Stimulated activated CD4-positive, alpha-beta T cell treated with anti-CD3 and anti-CD28 coated beads, Interleukin-4, amount 100 ng/mL, for 24 hours (primary cell): ENCODE results near the gene FREM1.
"Not testable (repeated sequence)": the region's sequence is repeated elsewhere in the genome, so short reads cannot be mapped to it uniquely, and the experiment has no call there.

Source experiments
- DNase-seq: peaks from one replicate; pipeline ENCODE4 v3.0.0-alpha.2; 2020

FREM1 gene

GRCh38 chr9:14909961-14910805 lies at the start of gene FREM1:
Gene FREM1 (minus strand): TSS chr9:14910428. CDS start chr9:14868977, 41,451 bp downstream.
- DNase-seq, result no peak

GRCh38 chr9:14958989-14959388 lies 48.8 kb upstream of the FREM1 start:
- no peak for DNase-seq

GRCh38 chr9:14957109-14957508 lies 46.9 kb upstream of the FREM1 start:
- DNase-seq, result no peak

- no peak for DNase-seq
Observed at GRCh38 chr9:14956208-14956607, 46.0 kb upstream of the FREM1 start.

- DNase-seq, result no peak
Observed at GRCh38 chr9:14945351-14945750, 35.1 kb upstream of the FREM1 start.

- no peak for DNase-seq
Observed at GRCh38 chr9:14941501-14942405, 31.5 kb upstream of the FREM1 start.

GRCh38 chr9:14939378-14939777 lies 29.1 kb upstream of the FREM1 start:
- no peak for DNase-seq

- no peak for DNase-seq
Observed at GRCh38 chr9:14937216-14937615, 27.0 kb upstream of the FREM1 start.

- no peak for DNase-seq
Observed at GRCh38 chr9:14936491-14936890, 26.3 kb upstream of the FREM1 start.

- DNase-seq, result no peak
Observed at GRCh38 chr9:14935964-14936363, 25.7 kb upstream of the FREM1 start.

- DNase-seq, result no peak
Observed at GRCh38 chr9:14935106-14935751, 25.0 kb upstream of the FREM1 start.

- no peak for DNase-seq
Observed at GRCh38 chr9:14932641-14933040, 22.4 kb upstream of the FREM1 start.

- DNase-seq, result no peak
Observed at GRCh38 chr9:14932231-14932630, 22.0 kb upstream of the FREM1 start.

GRCh38 chr9:14926941-14927624 lies 16.9 kb upstream of the FREM1 start:
- DNase-seq, result no peak

- DNase-seq, result no peak
Observed at GRCh38 chr9:14924230-14925219, 14.3 kb upstream of the FREM1 start.

- DNase-seq, result no peak
Observed at GRCh38 chr9:14923701-14924100, 13.5 kb upstream of the FREM1 start.

GRCh38 chr9:14920805-14921204 lies 10.6 kb upstream of the FREM1 start:
- DNase-seq, result not testable (repeated sequence)

- DNase-seq, result no peak
Observed at GRCh38 chr9:14913366-14913765, 3.1 kb upstream of the FREM1 start.

GRCh38 chr9:14912859-14913258 lies 2.6 kb upstream of the FREM1 start:
- no peak for DNase-seq

- DNase-seq, result no peak
Observed at GRCh38 chr9:14911046-14911445, 818 bp upstream of the FREM1 start.

GRCh38 chr9:14909601-14909960 lies 647 bp downstream of the FREM1 start:
- DNase-seq, result no peak

- DNase-seq, result no peak
Observed at GRCh38 chr9:14909181-14909580, 1.0 kb downstream of the FREM1 start.
